ENCODE measurements around the gene ARHGAP26.

- TF ChIP-seq, protein P1, sequence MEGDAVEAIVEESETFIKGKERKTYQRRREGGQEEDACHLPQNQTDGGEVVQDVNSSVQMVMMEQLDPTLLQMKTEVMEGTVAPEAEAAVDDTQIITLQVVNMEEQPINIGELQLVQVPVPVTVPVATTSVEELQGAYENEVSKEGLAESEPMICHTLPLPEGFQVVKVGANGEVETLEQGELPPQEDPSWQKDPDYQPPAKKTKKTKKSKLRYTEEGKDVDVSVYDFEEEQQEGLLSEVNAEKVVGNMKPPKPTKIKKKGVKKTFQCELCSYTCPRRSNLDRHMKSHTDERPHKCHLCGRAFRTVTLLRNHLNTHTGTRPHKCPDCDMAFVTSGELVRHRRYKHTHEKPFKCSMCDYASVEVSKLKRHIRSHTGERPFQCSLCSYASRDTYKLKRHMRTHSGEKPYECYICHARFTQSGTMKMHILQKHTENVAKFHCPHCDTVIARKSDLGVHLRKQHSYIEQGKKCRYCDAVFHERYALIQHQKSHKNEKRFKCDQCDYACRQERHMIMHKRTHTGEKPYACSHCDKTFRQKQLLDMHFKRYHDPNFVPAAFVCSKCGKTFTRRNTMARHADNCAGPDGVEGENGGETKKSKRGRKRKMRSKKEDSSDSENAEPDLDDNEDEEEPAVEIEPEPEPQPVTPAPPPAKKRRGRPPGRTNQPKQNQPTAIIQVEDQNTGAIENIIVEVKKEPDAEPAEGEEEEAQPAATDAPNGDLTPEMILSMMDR (IDR thresholded peaks at IDR 0.05; ENCODE audit: low read depth, low read length, poor library complexity, severe bottlenecking): no peak
- TF ChIP-seq EZH2phosphoT487 (IDR thresholded peaks at IDR 0.05; ENCODE audit: borderline replicate concordance, low read length): no peak
These were observed 233.1 kb downstream of the ARHGAP26 start for GRCh38 chr5:143003328-143003636.

Data from DOHH2 (cell line).